ENCODE results near the gene TSPAN6. TPM values are rescaled to one million over a fixed set of nuclear protein-coding genes. Genes with fewer than 3 reads are reported as not detected.

Gene TSPAN6
- total RNA-seq, 6 experiments from 2014 or later: 14.5 to 20.7 (median 18.3) TPM

- H3K4me1 Mint-ChIP-seq (ENCODE audit: low read depth): peaks cover 55% of the 10 kb centered on the region
- peak; percentile 35; the same call in 1 of the 2 replicates for TF ChIP-seq CTCF (IDR thresholded peaks at IDR 0.05)
- no peak overlapping the region for H3K27ac Mint-ChIP-seq
- DNase-seq: peak; percentile 33
- H3K9me3 Mint-ChIP-seq: no peaks in the 10 kb centered on the region
- H3K36me3 Mint-ChIP-seq (ENCODE audit: low read depth): peaks cover 8% of the 10 kb centered on the region
- H3K27me3 Mint-ChIP-seq (ENCODE audit: insufficient read depth): no peaks in the 10 kb centered on the region; the same call in 1 of the 2 replicates
- H3K4me3 Mint-ChIP-seq: no peak overlapping the region
Observed at GRCh38 chrX:100654261-100654660, 17.7 kb upstream of the TSPAN6 start.

GRCh38 chrX:100652266-100652665 is 15.7 kb upstream of the TSPAN6 start:
- Mint-ChIP-seq H3K27me3 (ENCODE audit: insufficient read depth) (peaks cover 1% of the 10 kb centered on the region), H3K4me1 (ENCODE audit: low read depth) (peaks cover 68% of the 10 kb centered on the region), H3K36me3 (ENCODE audit: low read depth) (peaks cover 8% of the 10 kb centered on the region), H3K9me3 (no peaks in the 10 kb centered on the region), H3K27ac (peak overlapping the region; percentile 49), H3K4me3 (no peak overlapping the region)
- TF ChIP-seq CTCF (IDR thresholded peaks at IDR 0.05): no peak
- DNase-seq: no peak

- peaks cover 1% of the 10 kb centered on the region for H3K27me3 Mint-ChIP-seq (ENCODE audit: insufficient read depth)
- H3K27ac Mint-ChIP-seq: peak overlapping the region; percentile 99
Observed at GRCh38 chrX:100650841-100651240, 14.2 kb upstream of the TSPAN6 start.

GRCh38 chrX:100649550-100650356 is 13.1 kb upstream of the TSPAN6 start:
- Mint-ChIP-seq H3K27me3 (ENCODE audit: insufficient read depth) (peaks cover 1% of the 10 kb centered on the region), H3K27ac (peak overlapping the region; percentile 99), H3K4me1 (ENCODE audit: low read depth) (peaks cover 89% of the 10 kb centered on the region), H3K36me3 (ENCODE audit: low read depth) (peaks cover 8% of the 10 kb centered on the region), H3K9me3 (no peaks in the 10 kb centered on the region), H3K4me3 (peak overlapping the region; percentile 83)
- DNase-seq: peak; percentile 82
- TF ChIP-seq CTCF (IDR thresholded peaks at IDR 0.05): peak; percentile 23; the same call in 1 of the 2 replicates

More at GRCh38 chrX:100650841-100651240, 14.2 kb upstream of the TSPAN6 start:
- H3K9me3 Mint-ChIP-seq: no peaks in the 10 kb centered on the region
- no peak for DNase-seq
- peaks cover 8% of the 10 kb centered on the region for H3K36me3 Mint-ChIP-seq (ENCODE audit: low read depth)
- no peak overlapping the region for H3K4me3 Mint-ChIP-seq
- peaks cover 82% of the 10 kb centered on the region for H3K4me1 Mint-ChIP-seq (ENCODE audit: low read depth)
- no peak for TF ChIP-seq CTCF (IDR thresholded peaks at IDR 0.05)

- Mint-ChIP-seq H3K9me3 (no peaks in the 10 kb centered on the region), H3K4me1 (ENCODE audit: low read depth) (peaks cover 93% of the 10 kb centered on the region), H3K4me3 (peak overlapping the region; percentile 83), H3K36me3 (ENCODE audit: low read depth) (peaks cover 8% of the 10 kb centered on the region), H3K27ac (peak overlapping the region; percentile 99), H3K27me3 (ENCODE audit: insufficient read depth) (peaks cover 1% of the 10 kb centered on the region)
- TF ChIP-seq CTCF (IDR thresholded peaks at IDR 0.05): no peak
- peak; percentile 49 for DNase-seq
Observed at GRCh38 chrX:100648458-100649417, 12.1 kb upstream of the TSPAN6 start.

All from HFFc6 (cell line).